HAP-1 (cell line): ENCODE data around the gene GPR35.

Source experiments
- DNase-seq, 2 experiments: peaks; one replicate each; pipeline ENCODE4 v3.0.0-alpha.2; 2016 to 2020; ENCODE audit warnings: low spot score in 2 of 2
- H3K27me3 ChIP-seq: fragments of 250-450 bp; sonication (Bioruptor Pico); 2 replicates; pipeline ENCODE4 v1.5.1; 2020; ENCODE audit warnings: low read depth, mild to moderate bottlenecking, moderate library complexity
- H3K36me3 ChIP-seq: fragments of 250-450 bp; sonication (Bioruptor Pico); replicated peaks from 2 replicates; pipeline ENCODE4 v1.5.1; 2020; ENCODE audit warnings: mild to moderate bottlenecking
- H3K4me1 ChIP-seq: fragments of 250-450 bp; sonication (Bioruptor Pico); 2 replicates; pipeline ENCODE4 v1.5.1; 2020; ENCODE audit warnings: mild to moderate bottlenecking
- H3K4me3 ChIP-seq: fragments of 250-450 bp; sonication (Bioruptor Pico); 2 replicates; pipeline ENCODE4 v1.5.1; 2020; ENCODE audit warnings: mild to moderate bottlenecking, moderate library complexity
- H3K9me3 ChIP-seq: fragments of 250-450 bp; sonication (Bioruptor Pico); 2 replicates; pipeline ENCODE4 v1.5.1; 2020; ENCODE audit warnings: mild to moderate bottlenecking, moderate library complexity
- in situ Hi-C: fragments of 300-500 bp; cut with MboI; formaldehyde crosslinking; loops from 3 replicates; pipeline ENCODE4 v1.14.3; 2020; ENCODE audit warnings: low sequenced_read_pairs, inconsistent platforms, mixed read lengths

Gene GPR35

GRCh38 chr2:240628808-240629618 lies 3.7 kb downstream of the GPR35 start:
- in situ Hi-C loops: no loop called here
- DNase-seq: peak in 1 of 2 experiments; percentile 6
- peaks cover 9% of the 10 kb centered on the region for H3K9me3 ChIP-seq
- H3K4me3 ChIP-seq: no peak overlapping the region
- H3K36me3 ChIP-seq: no peaks in the 10 kb centered on the region
- H3K4me1 ChIP-seq: no peaks in the 10 kb centered on the region
- no peaks in the 10 kb centered on the region for H3K27me3 ChIP-seq

GRCh38 chr2:240629619-240629967 lies 4.3 kb downstream of the GPR35 start:
- peaks cover 12% of the 10 kb centered on the region for H3K9me3 ChIP-seq
- no peak overlapping the region for H3K4me3 ChIP-seq
- H3K36me3 ChIP-seq: no peaks in the 10 kb centered on the region
- no peak for DNase-seq
- no peaks in the 10 kb centered on the region for H3K27me3 ChIP-seq
- no peaks in the 10 kb centered on the region for H3K4me1 ChIP-seq
- in situ Hi-C loops: no loop called here

- in situ Hi-C loops: no loop called here
These were observed 4.9 kb downstream of the GPR35 start for GRCh38 chr2:240629968-240630770.

GRCh38 chr2:240630771-240631547 lies 5.7 kb downstream of the GPR35 start:
- in situ Hi-C loops: no loop called here
- no peak for DNase-seq
- H3K27me3 ChIP-seq: no peaks in the 10 kb centered on the region
- H3K9me3 ChIP-seq: peaks cover 12% of the 10 kb centered on the region
- H3K4me3 ChIP-seq: no peak overlapping the region
- H3K4me1 ChIP-seq: no peaks in the 10 kb centered on the region
- H3K36me3 ChIP-seq: no peaks in the 10 kb centered on the region

More at GRCh38 chr2:240629968-240630770, 4.9 kb downstream of the GPR35 start:
- DNase-seq: no peak
- Histone ChIP-seq H3K27me3 (no peaks in the 10 kb centered on the region), H3K4me3 (no peak overlapping the region), H3K9me3 (peaks cover 12% of the 10 kb centered on the region), H3K4me1 (no peaks in the 10 kb centered on the region), H3K36me3 (no peaks in the 10 kb centered on the region)

- H3K27me3 ChIP-seq: no peaks in the 10 kb centered on the region
- H3K36me3 ChIP-seq: no peaks in the 10 kb centered on the region
- H3K4me1 ChIP-seq: no peaks in the 10 kb centered on the region
- no peak overlapping the region for H3K4me3 ChIP-seq
- peak in 1 of 2 experiments; percentile 3 for DNase-seq
- peaks cover 12% of the 10 kb centered on the region for H3K9me3 ChIP-seq
- in situ Hi-C loops: no loop called here
These were observed 6.4 kb downstream of the GPR35 start for GRCh38 chr2:240631548-240632305.

- Histone ChIP-seq H3K9me3 (peaks cover 12% of the 10 kb centered on the region), H3K4me3 (no peak overlapping the region), H3K36me3 (no peaks in the 10 kb centered on the region), H3K27me3 (no peaks in the 10 kb centered on the region), H3K4me1 (no peaks in the 10 kb centered on the region)
- in situ Hi-C loops: no loop called here
- peak in 1 of 2 experiments; percentile 4 for DNase-seq
These were observed 7.0 kb downstream of the GPR35 start for GRCh38 chr2:240632306-240632721.

GRCh38 chr2:240635121-240635997 lies 10.1 kb downstream of the GPR35 start:
- peaks cover 12% of the 10 kb centered on the region for H3K9me3 ChIP-seq
- no peaks in the 10 kb centered on the region for H3K4me1 ChIP-seq
- in situ Hi-C loops: no loop called here
- no peaks in the 10 kb centered on the region; the same call in 1 of the 2 replicates for H3K27me3 ChIP-seq
- no peak overlapping the region for H3K4me3 ChIP-seq
- peak in 1 of 2 experiments; percentile 2 for DNase-seq
- no peaks in the 10 kb centered on the region for H3K36me3 ChIP-seq

GRCh38 chr2:240635998-240636547 lies 10.8 kb downstream of the GPR35 start:
- Histone ChIP-seq H3K27me3 (no peaks in the 10 kb centered on the region; the same call in 1 of the 2 replicates), H3K4me1 (no peaks in the 10 kb centered on the region), H3K4me3 (no peak overlapping the region), H3K36me3 (no peaks in the 10 kb centered on the region), H3K9me3 (peaks cover 12% of the 10 kb centered on the region)
- peak in 1 of 2 experiments; percentile 4 for DNase-seq
- in situ Hi-C loops: no loop called here

GRCh38 chr2:240636563-240637115 lies 11.4 kb downstream of the GPR35 start:
- Histone ChIP-seq H3K4me1 (no peaks in the 10 kb centered on the region), H3K27me3 (no peaks in the 10 kb centered on the region; the same call in 1 of the 2 replicates), H3K9me3 (peaks cover 12% of the 10 kb centered on the region), H3K36me3 (no peaks in the 10 kb centered on the region), H3K4me3 (no peak overlapping the region)
- in situ Hi-C loops: no loop called here
- DNase-seq: peak in 1 of 2 experiments; percentile 4

GRCh38 chr2:240637116-240637900 lies 12.0 kb downstream of the GPR35 start:
- in situ Hi-C loops: no loop called here
- Histone ChIP-seq H3K4me1 (no peaks in the 10 kb centered on the region), H3K27me3 (no peaks in the 10 kb centered on the region; the same call in 1 of the 2 replicates), H3K4me3 (no peak overlapping the region), H3K9me3 (peaks cover 12% of the 10 kb centered on the region), H3K36me3 (no peaks in the 10 kb centered on the region)
- DNase-seq: peak in 1 of 2 experiments; percentile 5

GRCh38 chr2:240637901-240638345 lies 12.6 kb downstream of the GPR35 start:
- Histone ChIP-seq H3K4me1 (no peaks in the 10 kb centered on the region), H3K4me3 (no peak overlapping the region), H3K9me3 (peaks cover 12% of the 10 kb centered on the region), H3K36me3 (no peaks in the 10 kb centered on the region), H3K27me3 (no peaks in the 10 kb centered on the region; the same call in 1 of the 2 replicates)
- DNase-seq: no peak
- in situ Hi-C loops: no loop called here
